Measurements from ENCODE around the gene ADGRG6.
"Not testable (repeated sequence)": the region's sequence is repeated elsewhere in the genome, so short reads cannot be mapped to it uniquely, and the experiment has no call there.

ADGRG6 gene

GRCh38 chr6:142414462-142415250, 112.8 kb downstream of the ADGRG6 start:
- DNase-seq: no peak

- no peak for DNase-seq
These were observed 114.4 kb downstream of the ADGRG6 start for GRCh38 chr6:142416179-142416578.

GRCh38 chr6:142416686-142417085, 114.9 kb downstream of the ADGRG6 start:
- DNase-seq: no peak

GRCh38 chr6:142417331-142417750, 115.5 kb downstream of the ADGRG6 start:
- no peak for DNase-seq

GRCh38 chr6:142419071-142419470, 117.3 kb downstream of the ADGRG6 start:
- no peak for DNase-seq

- no peak for DNase-seq
These were observed 119.0 kb downstream of the ADGRG6 start for GRCh38 chr6:142420802-142421201.

GRCh38 chr6:142421285-142422117, 119.7 kb downstream of the ADGRG6 start:
- DNase-seq: no peak

GRCh38 chr6:142426444-142427132, 124.8 kb downstream of the ADGRG6 start:
- not testable (repeated sequence) for DNase-seq

GRCh38 chr6:142428468-142428867, 126.7 kb downstream of the ADGRG6 start:
- DNase-seq: not testable (repeated sequence)

- no peak for DNase-seq
These were observed 127.4 kb downstream of the ADGRG6 start for GRCh38 chr6:142429195-142429594.

GRCh38 chr6:142433419-142433818, 131.6 kb downstream of the ADGRG6 start:
- DNase-seq: no peak

- no peak for DNase-seq
These were observed 137.1 kb downstream of the ADGRG6 start for GRCh38 chr6:142438898-142439297.

- DNase-seq: no peak
These were observed 138.9 kb downstream of the ADGRG6 start for GRCh38 chr6:142440600-142441293.

- no peak for DNase-seq
These were observed 139.9 kb downstream of the ADGRG6 start for GRCh38 chr6:142441716-142442115.

GRCh38 chr6:142443102-142443501, 141.3 kb downstream of the ADGRG6 start:
- DNase-seq: no peak

GRCh38 chr6:142443532-142443931, 141.7 kb downstream of the ADGRG6 start:
- no peak for DNase-seq

GRCh38 chr6:142444376-142444775, 142.6 kb downstream of the ADGRG6 start:
- no peak for DNase-seq

GRCh38 chr6:142444881-142445301, 143.1 kb downstream of the ADGRG6 start:
- DNase-seq: no peak

- no peak for DNase-seq
These were observed 144.4 kb downstream of the ADGRG6 start for GRCh38 chr6:142446168-142446567.

- no peak for DNase-seq
These were observed 144.8 kb downstream of the ADGRG6 start for GRCh38 chr6:142446576-142446975.

- DNase-seq: no peak
These were observed 146.4 kb downstream of the ADGRG6 start for GRCh38 chr6:142448091-142448729.

- not testable (repeated sequence) for DNase-seq
These were observed 149.0 kb downstream of the ADGRG6 start for GRCh38 chr6:142450856-142451255.

Data from NCI-H2171 (cell line).